Neural cell (in vitro differentiated cells): ENCODE data around the gene TEKT5. TPM values are rescaled to one million over a fixed set of nuclear protein-coding genes. Genes with fewer than 3 reads are reported as not detected.

Experiments
- H2AFZ ChIP-seq: fragments of 200-600, 300-800 bp; sonication (generic), shearing (Covaris generic); 2 replicates; pipeline ENCODE4 v1.6.0; 2014; ENCODE audit warnings: low read depth, mild to moderate bottlenecking, antibody characterized with exemption, low read length, moderate library complexity
- H3F3A ChIP-seq: fragments of 200-600 bp; shearing (Covaris generic); 2 replicates; pipeline ENCODE4 v1.6.1; 2016; ENCODE audit warnings: mild to moderate bottlenecking, moderate library complexity, mixed read lengths, antibody characterized with exemption, low read length; ENCODE audit not compliant: insufficient read depth, poor library complexity, severe bottlenecking
- H3K27ac ChIP-seq: fragments of 200-600, 300-800 bp; sonication (generic), shearing (Covaris generic); 2 replicates; pipeline ENCODE4 v1.5.1; 2014; ENCODE audit warnings: mild to moderate bottlenecking, low read length, moderate library complexity
- H3K27me3 ChIP-seq: fragments of 300-800, 200-600 bp; sonication (generic), shearing (Covaris generic); 2 replicates; pipeline ENCODE4 v1.6.0; 2014; ENCODE audit warnings: mild to moderate bottlenecking, low read depth, low read length, moderate library complexity; ENCODE audit not compliant: insufficient read depth
- H3K36me3 ChIP-seq: fragments of 300-800, 200-600 bp; sonication (generic), shearing (Covaris generic); 2 replicates; pipeline ENCODE4 v1.5.1; 2014; ENCODE audit warnings: mild to moderate bottlenecking, antibody characterized with exemption, low read length, moderate library complexity; ENCODE audit not compliant: insufficient read depth
- H3K4me2 ChIP-seq: fragments of 300-800, 200-600 bp; sonication (generic), shearing (Covaris generic); 2 replicates; pipeline ENCODE4 v1.6.0; 2014; ENCODE audit warnings: mild to moderate bottlenecking, low read length
- H3K4me3 ChIP-seq: fragments of 300-800, 200-600 bp; sonication (generic), shearing (Covaris generic); 2 replicates; pipeline ENCODE4 v1.5.1; 2014; ENCODE audit warnings: mild to moderate bottlenecking, low read length, moderate library complexity
- H3K79me2 ChIP-seq: fragments of 200-600 bp; shearing (Covaris generic); replicated peaks from 2 replicates; pipeline ENCODE4 v1.6.0; 2014; ENCODE audit warnings: mild to moderate bottlenecking, low read length, moderate library complexity; ENCODE audit not compliant: insufficient read depth
- H3K9ac ChIP-seq: fragments of 300-800, 200-600 bp; sonication (generic), shearing (Covaris generic); 2 replicates; pipeline ENCODE4 v1.6.1; 2016; ENCODE audit warnings: mild to moderate bottlenecking, low read length, mixed read lengths
- H3K9me2 ChIP-seq: fragments of 200-600 bp; shearing (Covaris generic); 2 replicates; pipeline ENCODE4 v1.6.1; 2016; ENCODE audit warnings: mild to moderate bottlenecking, low read length, mixed read lengths; ENCODE audit not compliant: insufficient read depth
- H3K9me3 ChIP-seq: fragments of 200-600, 300-800 bp; sonication (generic), shearing (Covaris generic); 2 replicates; pipeline ENCODE4 v1.6.1; 2016; ENCODE audit warnings: mild to moderate bottlenecking, mixed run types, low read length, moderate library complexity, mixed read lengths
- H4K20me1 ChIP-seq: fragments of 200-600 bp; shearing (Covaris generic); 2 replicates; pipeline ENCODE4 v1.6.1; 2016; ENCODE audit warnings: mild to moderate bottlenecking, mixed run types; ENCODE audit not compliant: insufficient read depth
- EP300 ChIP-seq: fragments of 450-650 bp; conservative IDR thresholded peaks from 2 replicates; pipeline ENCODE4 v1.6.1; 2014; ENCODE audit warnings: antibody characterized with exemption, mild to moderate bottlenecking, moderate library complexity; ENCODE audit not compliant: poor library complexity, severe bottlenecking
- EZH2 ChIP-seq: fragments of 200-600, 300-800 bp; shearing (Covaris generic), sonication (generic); IDR thresholded peaks from 2 replicates; pipeline ENCODE4 v1.6.1; 2014; ENCODE audit warnings: antibody characterized with exemption, low read length, borderline replicate concordance, mild to moderate bottlenecking; ENCODE audit not compliant: insufficient read depth, poor library complexity, severe bottlenecking
- MXI1 ChIP-seq: fragments of 450-650 bp; conservative IDR thresholded peaks from 2 replicates; pipeline ENCODE4 v1.6.1; 2014; ENCODE audit warnings: antibody characterized with exemption, mild to moderate bottlenecking; ENCODE audit not compliant: poor library complexity, severe bottlenecking
- POLR2AphosphoS5 ChIP-seq: IDR thresholded peaks from 2 replicates; pipeline ENCODE4 v1.6.1; 2012
- RAD21 ChIP-seq: fragments of 450-650 bp; conservative IDR thresholded peaks from 2 replicates; pipeline ENCODE4 v1.6.1; 2014; ENCODE audit warnings: antibody characterized with exemption, mild to moderate bottlenecking, moderate library complexity
- SMC3 ChIP-seq: fragments of 450-650 bp; conservative IDR thresholded peaks from 2 replicates; pipeline ENCODE4 v1.6.1; 2014; ENCODE audit warnings: antibody characterized with exemption, mild to moderate bottlenecking, moderate library complexity; ENCODE audit not compliant: poor library complexity
- TAF1 ChIP-seq: IDR thresholded peaks from 2 replicates; pipeline ENCODE4 v1.6.1; 2012; ENCODE audit warnings: low read depth
- polyA plus RNA-seq: library from polyadenylated mRNA; depleted of rRNA; stranded (reverse); fragments of >200 nt; gene quantifications from 2 replicates; pipeline ENCODE4 v1.2.3, GENCODE V29; 2014
- TF ChIP-seq, protein P1 (sequence below): IDR thresholded peaks from 2 replicates; pipeline ENCODE4 v1.6.1; 2012; ENCODE audit warnings: borderline replicate concordance
- TF ChIP-seq, protein P2 (sequence below): fragments of 450-650 bp; IDR thresholded peaks from 2 replicates; pipeline ENCODE4 v1.5.1; 2014; ENCODE audit warnings: antibody characterized with exemption, mild to moderate bottlenecking, moderate library complexity; ENCODE audit not compliant: poor library complexity, severe bottlenecking

TEKT5 gene
- polyA plus RNA-seq, 1 donor from 2014 or later: not detected

DNA sequence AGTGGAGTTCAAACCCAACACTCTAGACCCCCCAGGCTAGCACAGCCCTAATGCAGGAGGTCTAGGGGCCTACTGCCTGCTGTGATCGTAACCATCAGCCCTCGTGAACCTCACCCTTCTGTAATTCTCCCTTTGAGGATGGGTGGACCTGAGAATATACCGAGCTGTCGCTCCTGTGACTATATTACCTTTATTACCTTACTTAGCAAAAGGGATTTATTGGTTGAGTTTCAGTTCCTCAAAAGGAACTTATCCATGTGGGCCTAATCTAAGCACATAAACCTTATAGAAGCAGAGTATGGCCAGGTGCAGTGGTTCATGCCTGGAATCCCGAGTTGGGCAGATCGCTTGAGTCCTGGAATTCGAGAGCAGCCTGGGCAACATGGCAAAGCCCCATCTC, 95.1 kb downstream of the TEKT5 start:
- Histone ChIP-seq H2AFZ (no peak overlapping the region), H3K9ac (no peak overlapping the region), H3K9me2 (no peaks in the 10 kb centered on the region), H3K27me3 (no peaks in the 10 kb centered on the region), H3K4me3 (no peak overlapping the region), H3K79me2 (no peaks in the 10 kb centered on the region), H3F3A (no peaks in the 10 kb centered on the region), H3K9me3 (no peaks in the 10 kb centered on the region), H3K27ac (no peak overlapping the region), H4K20me1 (no peaks in the 10 kb centered on the region), H3K4me2 (no peak overlapping the region), H3K36me3 (no peaks in the 10 kb centered on the region)
- TF ChIP-seq EP300 (no peak), MXI1 (no peak), TAF1 (no peak), RAD21 (no peak), POLR2AphosphoS5 (no peak), SMC3 (no peak), EZH2 (no peak)
- TF ChIP-seq, protein P1, sequence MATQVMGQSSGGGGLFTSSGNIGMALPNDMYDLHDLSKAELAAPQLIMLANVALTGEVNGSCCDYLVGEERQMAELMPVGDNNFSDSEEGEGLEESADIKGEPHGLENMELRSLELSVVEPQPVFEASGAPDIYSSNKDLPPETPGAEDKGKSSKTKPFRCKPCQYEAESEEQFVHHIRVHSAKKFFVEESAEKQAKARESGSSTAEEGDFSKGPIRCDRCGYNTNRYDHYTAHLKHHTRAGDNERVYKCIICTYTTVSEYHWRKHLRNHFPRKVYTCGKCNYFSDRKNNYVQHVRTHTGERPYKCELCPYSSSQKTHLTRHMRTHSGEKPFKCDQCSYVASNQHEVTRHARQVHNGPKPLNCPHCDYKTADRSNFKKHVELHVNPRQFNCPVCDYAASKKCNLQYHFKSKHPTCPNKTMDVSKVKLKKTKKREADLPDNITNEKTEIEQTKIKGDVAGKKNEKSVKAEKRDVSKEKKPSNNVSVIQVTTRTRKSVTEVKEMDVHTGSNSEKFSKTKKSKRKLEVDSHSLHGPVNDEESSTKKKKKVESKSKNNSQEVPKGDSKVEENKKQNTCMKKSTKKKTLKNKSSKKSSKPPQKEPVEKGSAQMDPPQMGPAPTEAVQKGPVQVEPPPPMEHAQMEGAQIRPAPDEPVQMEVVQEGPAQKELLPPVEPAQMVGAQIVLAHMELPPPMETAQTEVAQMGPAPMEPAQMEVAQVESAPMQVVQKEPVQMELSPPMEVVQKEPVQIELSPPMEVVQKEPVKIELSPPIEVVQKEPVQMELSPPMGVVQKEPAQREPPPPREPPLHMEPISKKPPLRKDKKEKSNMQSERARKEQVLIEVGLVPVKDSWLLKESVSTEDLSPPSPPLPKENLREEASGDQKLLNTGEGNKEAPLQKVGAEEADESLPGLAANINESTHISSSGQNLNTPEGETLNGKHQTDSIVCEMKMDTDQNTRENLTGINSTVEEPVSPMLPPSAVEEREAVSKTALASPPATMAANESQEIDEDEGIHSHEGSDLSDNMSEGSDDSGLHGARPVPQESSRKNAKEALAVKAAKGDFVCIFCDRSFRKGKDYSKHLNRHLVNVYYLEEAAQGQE: no peak
- TF ChIP-seq, protein P2, sequence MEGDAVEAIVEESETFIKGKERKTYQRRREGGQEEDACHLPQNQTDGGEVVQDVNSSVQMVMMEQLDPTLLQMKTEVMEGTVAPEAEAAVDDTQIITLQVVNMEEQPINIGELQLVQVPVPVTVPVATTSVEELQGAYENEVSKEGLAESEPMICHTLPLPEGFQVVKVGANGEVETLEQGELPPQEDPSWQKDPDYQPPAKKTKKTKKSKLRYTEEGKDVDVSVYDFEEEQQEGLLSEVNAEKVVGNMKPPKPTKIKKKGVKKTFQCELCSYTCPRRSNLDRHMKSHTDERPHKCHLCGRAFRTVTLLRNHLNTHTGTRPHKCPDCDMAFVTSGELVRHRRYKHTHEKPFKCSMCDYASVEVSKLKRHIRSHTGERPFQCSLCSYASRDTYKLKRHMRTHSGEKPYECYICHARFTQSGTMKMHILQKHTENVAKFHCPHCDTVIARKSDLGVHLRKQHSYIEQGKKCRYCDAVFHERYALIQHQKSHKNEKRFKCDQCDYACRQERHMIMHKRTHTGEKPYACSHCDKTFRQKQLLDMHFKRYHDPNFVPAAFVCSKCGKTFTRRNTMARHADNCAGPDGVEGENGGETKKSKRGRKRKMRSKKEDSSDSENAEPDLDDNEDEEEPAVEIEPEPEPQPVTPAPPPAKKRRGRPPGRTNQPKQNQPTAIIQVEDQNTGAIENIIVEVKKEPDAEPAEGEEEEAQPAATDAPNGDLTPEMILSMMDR: no peak

DNA sequence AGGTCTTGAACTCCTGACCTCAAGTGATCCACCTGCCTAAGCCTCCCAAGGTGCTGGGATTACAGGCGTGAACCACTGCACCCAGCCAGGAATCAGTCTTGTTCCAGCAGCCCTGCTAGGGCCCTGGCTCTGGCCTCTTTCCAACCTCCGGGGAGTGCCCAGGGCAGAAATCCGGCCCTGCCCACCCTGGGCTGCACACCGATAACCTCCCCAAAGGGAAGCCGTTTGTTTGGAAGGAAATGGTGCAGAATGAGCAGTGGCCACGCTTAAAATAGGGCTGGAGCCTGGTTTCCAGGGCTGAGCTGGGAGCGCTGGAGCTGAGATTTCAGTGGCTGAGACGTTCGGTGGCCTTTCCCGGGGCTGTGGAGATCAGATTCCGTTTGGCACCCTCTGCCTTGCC, 96.6 kb downstream of the TEKT5 start:
- TF ChIP-seq EZH2 (no peak), RAD21 (no peak)
- TF ChIP-seq, protein P2: no peak
- TF ChIP-seq, protein P1: no peak
- Histone ChIP-seq H3K27ac (no peak overlapping the region), H3F3A (no peaks in the 10 kb centered on the region)

More for the DNA sequence above, 96.6 kb downstream of the TEKT5 start:
- H3K27me3 ChIP-seq: no peaks in the 10 kb centered on the region
- no peak overlapping the region for H3K4me3 ChIP-seq
- H2AFZ ChIP-seq: no peak overlapping the region
- no peak overlapping the region for H3K9ac ChIP-seq
- no peak overlapping the region for H3K4me2 ChIP-seq
- no peaks in the 10 kb centered on the region for H4K20me1 ChIP-seq
- H3K36me3 ChIP-seq: no peaks in the 10 kb centered on the region
- no peaks in the 10 kb centered on the region for H3K9me3 ChIP-seq
- H3K79me2 ChIP-seq: no peaks in the 10 kb centered on the region
- H3K9me2 ChIP-seq: no peaks in the 10 kb centered on the region
